HepG2 (cell line): ENCODE measurements around the gene PIGZ. TPM values are rescaled to one million over a fixed set of nuclear protein-coding genes. Genes with fewer than 3 reads are reported as not detected.

Source experiments
- ARHGAP35 ChIP-seq: sonication (generic); formaldehyde crosslinking; IDR thresholded peaks from 2 replicates; pipeline ENCODE4 v1.9.0; 2022; ENCODE audit warnings: mild to moderate bottlenecking, inconsistent platforms, moderate library complexity, missing genetic modification reagents, borderline replicate concordance
- ATAD3A ChIP-seq: sonication (generic); formaldehyde crosslinking; IDR thresholded peaks from 2 replicates; pipeline ENCODE4 v1.4.0; 2020; ENCODE audit warnings: missing genetic modification reagents
- BATF2 ChIP-seq: sonication (generic); formaldehyde crosslinking; IDR thresholded peaks from 2 replicates; pipeline ENCODE4 v1.8.0; 2022; ENCODE audit warnings: mild to moderate bottlenecking, missing genetic modification reagents, moderate library complexity
- GATAD2A ChIP-seq: IDR thresholded peaks from 2 replicates; pipeline ENCODE4 v1.6.1; 2016
- JARID2 ChIP-seq: sonication (generic); formaldehyde crosslinking; IDR thresholded peaks from 2 replicates; pipeline ENCODE4 v1.8.1; 2023; ENCODE audit warnings: missing genetic modification reagents, inconsistent platforms; ENCODE audit not compliant: insufficient replicate concordance
- NONO ChIP-seq, 2 experiments: fragments of 450-650 bp in 1 of 2; sonication (generic) in 1 of 2; formaldehyde crosslinking in 1 of 2; IDR thresholded peaks in 1 of 2; conservative IDR thresholded peaks in 1 of 2; 2 replicates each; pipeline versions ENCODE4 v1.6.1 to v1.8.0; 2017 to 2022; ENCODE audit warnings: mild to moderate bottlenecking in 1 of 2, missing genetic modification reagents in 1 of 2, moderate library complexity in 1 of 2
- PREB ChIP-seq: sonication (generic); formaldehyde crosslinking; IDR thresholded peaks from 2 replicates; pipeline ENCODE4 v1.4.0; 2020; ENCODE audit warnings: missing genetic modification reagents
- SMARCC2 ChIP-seq: fragments of 450-650 bp; IDR thresholded peaks from 2 replicates; pipeline ENCODE4 v1.6.1; 2017; ENCODE audit warnings: antibody characterized with exemption, mild to moderate bottlenecking
- TOPORS ChIP-seq: sonication (generic); formaldehyde crosslinking; IDR thresholded peaks from 2 replicates; pipeline ENCODE4 v1.8.0; 2023; ENCODE audit warnings: mild to moderate bottlenecking, missing genetic modification reagents
- ZBED4 ChIP-seq: sonication (generic); formaldehyde crosslinking; IDR thresholded peaks from 2 replicates; pipeline ENCODE4 v1.4.0; 2020; ENCODE audit warnings: missing genetic modification reagents, borderline replicate concordance
- ZBTB7B ChIP-seq: sonication (generic); formaldehyde crosslinking; IDR thresholded peaks from 2 replicates; pipeline ENCODE4 v1.4.0; 2020; ENCODE audit warnings: missing genetic modification reagents
- ZFYVE20 ChIP-seq: sonication (generic); formaldehyde crosslinking; IDR thresholded peaks from 2 replicates; pipeline ENCODE4 v1.8.0; 2023; ENCODE audit warnings: low read depth, mild to moderate bottlenecking, moderate library complexity, missing genetic modification reagents, borderline replicate concordance
- ZNF18 ChIP-seq: sonication (generic); formaldehyde crosslinking; IDR thresholded peaks from 2 replicates; pipeline ENCODE4 v1.8.0; 2022; ENCODE audit warnings: mild to moderate bottlenecking, missing genetic modification reagents; ENCODE audit not compliant: insufficient replicate concordance
- ZNF20 ChIP-seq: sonication (generic); formaldehyde crosslinking; IDR thresholded peaks from 2 replicates; pipeline ENCODE4 v1.4.0; 2020; ENCODE audit warnings: mild to moderate bottlenecking, moderate library complexity, missing genetic modification reagents
- ZNF234 ChIP-seq: sonication (generic); formaldehyde crosslinking; conservative IDR thresholded peaks from 2 replicates; pipeline ENCODE4 v1.5.1; 2020; ENCODE audit warnings: mild to moderate bottlenecking, missing genetic modification reagents
- ZNF296 ChIP-seq: sonication (generic); formaldehyde crosslinking; conservative IDR thresholded peaks from 2 replicates; pipeline ENCODE4 v1.5.0; 2020; ENCODE audit warnings: mild to moderate bottlenecking, missing genetic modification reagents
- ZNF746 ChIP-seq: sonication (generic); formaldehyde crosslinking; IDR thresholded peaks from 2 replicates; pipeline ENCODE4 v1.8.0; 2022; ENCODE audit warnings: mild to moderate bottlenecking, missing genetic modification reagents
- ZNF800 ChIP-seq: sonication (generic); formaldehyde crosslinking; IDR thresholded peaks from 2 replicates; pipeline ENCODE4 v1.4.0; 2020; ENCODE audit warnings: missing genetic modification reagents
- polyA plus RNA-seq, 8 experiments: library from polyadenylated mRNA; depleted of rRNA in 3 of 8; stranded (reverse) in 7 of 8; unstranded in 1 of 8; fragments of >200 nt; fragmentation: Illumina TruSeq in 4 of 8; extraction: Trizol in 4 of 8; gene quantifications; 2 replicates each; pipeline versions ENCODE4 v1.2.1 to v1.2.3, GENCODE V29; 2011 to 2016; ENCODE audit warnings: low read depth in 4 of 8, missing spikeins in 1 of 8, mixed read lengths in 1 of 8; ENCODE audit not compliant: insufficient read depth in 1 of 8
- total RNA-seq, 5 experiments: library from RNA; depleted of rRNA; stranded (reverse); fragments of >200 nt; fragmentation: Illumina TruSeq; extraction: Trizol; gene quantifications; 2 replicates each; pipeline ENCODE4 v1.2.3, GENCODE V29; 2016; ENCODE audit warnings: low read depth in 1 of 5

PIGZ gene
- total and polyA plus RNA-seq, 2 of the 13 experiments (the other 11 are each of a cell fraction or from before 2014, with no cell fraction given), result 4.7 to 60.5 TPM

GRCh38 chr3:196942226-196942914 lies 26.3 kb downstream of the PIGZ start, which contains the start of gene NCBP2 (continued):
- TF ChIP-seq ZBED4, result peak; percentile 90; the same call in 1 of the 2 replicates
- TF ChIP-seq SMARCC2, result no peak
- no peak for TF ChIP-seq ATAD3A (CRISPR knock-in tag)
- peak; percentile 78; the same call in 1 of the 2 replicates for TF ChIP-seq TOPORS (CRISPR knock-in tag)
- TF ChIP-seq GATAD2A (CRISPR knock-in tag), result peak; percentile 83; the same call in 1 of the 2 replicates
- TF ChIP-seq ZNF296 (CRISPR knock-in tag), result no peak
- peak; percentile 9 for TF ChIP-seq ZNF18
- peak; percentile 86; the same call in 1 of the 2 replicates for TF ChIP-seq ZNF20 (CRISPR knock-in tag)
- no peak; the same call in 1 of the 2 replicates for TF ChIP-seq ARHGAP35 (CRISPR knock-in tag)
- 0 out of 2 replicates have a peak, but pooled peaks have one; percentile 74 for TF ChIP-seq ZFYVE20 (CRISPR knock-in tag)
- TF ChIP-seq ZNF800 (CRISPR knock-in tag), result peak; percentile 33; the same call in 1 of the 2 replicates
- TF ChIP-seq BATF2 (CRISPR knock-in tag), result peak; percentile 31; the same call in 1 of the 2 replicates
- 0 out of 2 replicates have a peak, but pooled peaks have one; percentile 62 for TF ChIP-seq ZNF234 (CRISPR knock-in tag)
- TF ChIP-seq ZNF746, result peak; percentile 72
- no peak for TF ChIP-seq NONO (IDR thresholded peaks at IDR 0.05)
- peak; percentile 99 for TF ChIP-seq NONO (CRISPR knock-in tag; conservative IDR thresholded peaks at IDR 0.05)
- TF ChIP-seq ZBTB7B (CRISPR knock-in tag), result peak; percentile 44; the same call in 1 of the 2 replicates
- TF ChIP-seq JARID2 (CRISPR knock-in tag), result peak; percentile 89
- TF ChIP-seq PREB (CRISPR knock-in tag), result peak; percentile 78; the same call in 1 of the 2 replicates
